Measurements from ENCODE around the gene KAZALD1.

Gene KAZALD1

GRCh38 chr10:101035314-101035713 is 26.5 kb upstream of the KAZALD1 start:
- Histone ChIP-seq H3K9me3 (no peaks in the 10 kb centered on the region), H3K36me3 (replicated peaks) (no peaks in the 10 kb centered on the region; the same call in none of the 2 replicates), H3K4me1 (peaks cover 12% of the 10 kb centered on the region), H3K27me3 (ENCODE audit: low read depth) (no peaks in the 10 kb centered on the region), H3K4me3 (no peak overlapping the region)
- in situ Hi-C loops (cut with MboI; ENCODE audit: low sequenced_read_pairs): no loop called here
- DNase-seq (ENCODE audit: low spot score in 2 of 2): no peak

- in situ Hi-C loops (cut with MboI; ENCODE audit: low sequenced_read_pairs): no loop called here
- no peaks in the 10 kb centered on the region for H3K27me3 ChIP-seq (ENCODE audit: low read depth)
- no peaks in the 10 kb centered on the region; the same call in none of the 2 replicates for H3K36me3 ChIP-seq (replicated peaks)
- no peak for DNase-seq (ENCODE audit: low spot score in 2 of 2)
- no peaks in the 10 kb centered on the region for H3K9me3 ChIP-seq
- peaks cover 9% of the 10 kb centered on the region for H3K4me1 ChIP-seq
- no peak overlapping the region for H3K4me3 ChIP-seq
Observed at GRCh38 chr10:101035916-101036702, 25.7 kb upstream of the KAZALD1 start.

GRCh38 chr10:101036726-101037125 is 25.1 kb upstream of the KAZALD1 start:
- DNase-seq (ENCODE audit: low spot score in 2 of 2): no peak
- in situ Hi-C loops (cut with MboI; ENCODE audit: low sequenced_read_pairs): no loop called here
- Histone ChIP-seq H3K4me3 (no peak overlapping the region), H3K9me3 (no peaks in the 10 kb centered on the region), H3K4me1 (peaks cover 9% of the 10 kb centered on the region), H3K36me3 (replicated peaks) (no peaks in the 10 kb centered on the region; the same call in none of the 2 replicates), H3K27me3 (ENCODE audit: low read depth) (no peaks in the 10 kb centered on the region)

- H3K4me1 ChIP-seq: peaks cover 10% of the 10 kb centered on the region
- H3K27me3 ChIP-seq (ENCODE audit: low read depth): no peaks in the 10 kb centered on the region
- no peaks in the 10 kb centered on the region; the same call in none of the 2 replicates for H3K36me3 ChIP-seq (replicated peaks)
- H3K4me3 ChIP-seq: no peak overlapping the region
- H3K9me3 ChIP-seq: no peaks in the 10 kb centered on the region
- DNase-seq (ENCODE audit: low spot score in 2 of 2): no peak
- in situ Hi-C loops (cut with MboI; ENCODE audit: low sequenced_read_pairs): no loop called here
Observed at GRCh38 chr10:101038484-101038883, 23.3 kb upstream of the KAZALD1 start.

GRCh38 chr10:101040061-101040460 is 21.7 kb upstream of the KAZALD1 start:
- Histone ChIP-seq H3K27me3 (ENCODE audit: low read depth) (no peaks in the 10 kb centered on the region), H3K9me3 (no peaks in the 10 kb centered on the region), H3K36me3 (replicated peaks) (no peaks in the 10 kb centered on the region; the same call in none of the 2 replicates), H3K4me3 (no peak overlapping the region), H3K4me1 (peaks cover 13% of the 10 kb centered on the region)
- in situ Hi-C loops (cut with MboI; ENCODE audit: low sequenced_read_pairs): loop anchor here (5.0 kb wide), 1 partner anchor 92 kb away; the partner anchor contains the start of gene TLX1
- no peak for DNase-seq (ENCODE audit: low spot score in 2 of 2)

GRCh38 chr10:101040851-101041250 is 20.9 kb upstream of the KAZALD1 start:
- Histone ChIP-seq H3K36me3 (replicated peaks) (no peaks in the 10 kb centered on the region; the same call in none of the 2 replicates), H3K4me1 (peaks cover 13% of the 10 kb centered on the region), H3K27me3 (ENCODE audit: low read depth) (no peaks in the 10 kb centered on the region), H3K4me3 (no peak overlapping the region), H3K9me3 (no peaks in the 10 kb centered on the region)
- in situ Hi-C loops (cut with MboI; ENCODE audit: low sequenced_read_pairs): loop anchor here (5.0 kb wide), 1 partner anchor 91 kb away; the partner anchor contains the start of gene TLX1
- DNase-seq (ENCODE audit: low spot score in 2 of 2): no peak

- in situ Hi-C loops (cut with MboI; ENCODE audit: low sequenced_read_pairs): loop anchor here (5.0 kb wide), 1 partner anchor 91 kb away; the partner anchor contains the start of gene TLX1
Observed at GRCh38 chr10:101041252-101041761, 20.5 kb upstream of the KAZALD1 start.

GRCh38 chr10:101042118-101042517 is 19.7 kb upstream of the KAZALD1 start:
- H3K9me3 ChIP-seq: no peaks in the 10 kb centered on the region
- H3K27me3 ChIP-seq (ENCODE audit: low read depth): no peaks in the 10 kb centered on the region
- peak overlapping the region; percentile 40 for H3K4me3 ChIP-seq
- H3K4me1 ChIP-seq: peaks cover 13% of the 10 kb centered on the region
- in situ Hi-C loops (cut with MboI; ENCODE audit: low sequenced_read_pairs): loop anchor here (5.0 kb wide), 1 partner anchor 90 kb away; the partner anchor contains the start of gene TLX1
- no peak for DNase-seq (ENCODE audit: low spot score in 2 of 2)
- H3K36me3 ChIP-seq (replicated peaks): no peaks in the 10 kb centered on the region; the same call in 1 of the 2 replicates

More at GRCh38 chr10:101041252-101041761, 20.5 kb upstream of the KAZALD1 start:
- Histone ChIP-seq H3K4me3 (no peak overlapping the region), H3K9me3 (no peaks in the 10 kb centered on the region), H3K27me3 (ENCODE audit: low read depth) (no peaks in the 10 kb centered on the region), H3K4me1 (peaks cover 13% of the 10 kb centered on the region), H3K36me3 (replicated peaks) (no peaks in the 10 kb centered on the region; the same call in none of the 2 replicates)
- DNase-seq (ENCODE audit: low spot score in 2 of 2): peak; percentile 77 to 85

GRCh38 chr10:101042667-101043362 is 19.0 kb upstream of the KAZALD1 start:
- in situ Hi-C loops (cut with MboI; ENCODE audit: low sequenced_read_pairs): loop anchor here (5.0 kb wide), 1 partner anchor 89 kb away; the partner anchor contains the start of gene TLX1

GRCh38 chr10:101043363-101043707 is 18.5 kb upstream of the KAZALD1 start:
- Histone ChIP-seq H3K9me3 (no peaks in the 10 kb centered on the region), H3K4me3 (peak overlapping the region; percentile 40), H3K27me3 (ENCODE audit: low read depth) (no peaks in the 10 kb centered on the region), H3K4me1 (peaks cover 13% of the 10 kb centered on the region), H3K36me3 (replicated peaks) (no peaks in the 10 kb centered on the region)
- in situ Hi-C loops (cut with MboI; ENCODE audit: low sequenced_read_pairs): loop anchor here (5.0 kb wide), 1 partner anchor 89 kb away; the partner anchor contains the start of gene TLX1
- DNase-seq (ENCODE audit: low spot score in 2 of 2): no peak

More at GRCh38 chr10:101042667-101043362, 19.0 kb upstream of the KAZALD1 start:
- Histone ChIP-seq H3K27me3 (ENCODE audit: low read depth) (no peaks in the 10 kb centered on the region), H3K4me1 (peaks cover 13% of the 10 kb centered on the region), H3K36me3 (replicated peaks) (no peaks in the 10 kb centered on the region; the same call in 1 of the 2 replicates), H3K9me3 (no peaks in the 10 kb centered on the region), H3K4me3 (peak overlapping the region; percentile 40)
- DNase-seq (ENCODE audit: low spot score in 2 of 2): peak; percentile 96 to 99

GRCh38 chr10:101044117-101044516 is 17.7 kb upstream of the KAZALD1 start:
- Histone ChIP-seq H3K4me3 (no peak overlapping the region), H3K9me3 (no peaks in the 10 kb centered on the region), H3K27me3 (ENCODE audit: low read depth) (no peaks in the 10 kb centered on the region), H3K4me1 (peaks cover 13% of the 10 kb centered on the region), H3K36me3 (replicated peaks) (no peaks in the 10 kb centered on the region)
- DNase-seq (ENCODE audit: low spot score in 2 of 2): no peak
- in situ Hi-C loops (cut with MboI; ENCODE audit: low sequenced_read_pairs): loop anchor here (5.0 kb wide), 1 partner anchor 88 kb away; the partner anchor contains the start of gene TLX1

GRCh38 chr10:101046332-101047238 is 15.2 kb upstream of the KAZALD1 start:
- Histone ChIP-seq H3K36me3 (replicated peaks) (no peaks in the 10 kb centered on the region), H3K4me1 (peaks cover 19% of the 10 kb centered on the region), H3K4me3 (no peak overlapping the region), H3K27me3 (ENCODE audit: low read depth) (no peaks in the 10 kb centered on the region), H3K9me3 (no peaks in the 10 kb centered on the region)
- in situ Hi-C loops (cut with MboI; ENCODE audit: low sequenced_read_pairs): no loop called here
- peak in 1 of 2 experiments; percentile 52 for DNase-seq (ENCODE audit: low spot score in 2 of 2)

- no peak for DNase-seq (ENCODE audit: low spot score in 2 of 2)
- H3K4me1 ChIP-seq: peaks cover 17% of the 10 kb centered on the region
- no peaks in the 10 kb centered on the region for H3K27me3 ChIP-seq (ENCODE audit: low read depth)
- H3K4me3 ChIP-seq: no peak overlapping the region
- H3K36me3 ChIP-seq (replicated peaks): no peaks in the 10 kb centered on the region
- H3K9me3 ChIP-seq: no peaks in the 10 kb centered on the region
- in situ Hi-C loops (cut with MboI; ENCODE audit: low sequenced_read_pairs): no loop called here
Observed at GRCh38 chr10:101047268-101047667, 14.5 kb upstream of the KAZALD1 start.

All from HAP-1 (cell line).